ENCODE measurements around the gene GLOD4.

- no peak for TF ChIP-seq POLR2A (IDR thresholded peaks at IDR 0.05)
- no peak for TF ChIP-seq CTCF (IDR thresholded peaks at IDR 0.05)
Measured at GRCh38 chr17:737561-738113, 44.4 kb downstream of the GLOD4 start.

Measured in body of pancreas (tissue), 4 donors.